ENCODE measurements around the gene IFFO2.
A peak's percentile ranks its signal among the peaks of the same experiment; 100 is the strongest.

Gene IFFO2

GRCh38 chr1:18943162-18943561, 13.3 kb downstream of the IFFO2 start:
- TF ChIP-seq CTCF (IDR thresholded peaks at IDR 0.05; ENCODE audit: low read depth, low read length) = no peak
- no peak for DNase-seq (ENCODE audit: low read depth in 2 of 2)
- no peak overlapping the region for H3K4me3 ChIP-seq (replicated peaks in 1 of 2; ENCODE audit: low read depth in 2 of 2, low read length in 2 of 2)

GRCh38 chr1:18942340-18942739, 14.1 kb downstream of the IFFO2 start:
- no peak for TF ChIP-seq CTCF (IDR thresholded peaks at IDR 0.05; ENCODE audit: low read depth, low read length)
- DNase-seq (ENCODE audit: low read depth in 2 of 2) = peak; percentile 41 to 68
- H3K4me3 ChIP-seq (replicated peaks in 1 of 2; ENCODE audit: low read depth in 2 of 2, low read length in 2 of 2) = no peak overlapping the region

GRCh38 chr1:18941221-18942141, 15.0 kb downstream of the IFFO2 start:
- DNase-seq (ENCODE audit: low read depth in 2 of 2) = peak; percentile 75 to 92
- no peak for TF ChIP-seq CTCF (IDR thresholded peaks at IDR 0.05; ENCODE audit: low read depth, low read length)
- H3K4me3 ChIP-seq (replicated peaks in 1 of 2; ENCODE audit: low read depth in 2 of 2, low read length in 2 of 2) = no peak overlapping the region

GRCh38 chr1:18940303-18941020, 16.0 kb downstream of the IFFO2 start:
- TF ChIP-seq CTCF (IDR thresholded peaks at IDR 0.05; ENCODE audit: low read depth, low read length) = no peak
- H3K4me3 ChIP-seq (replicated peaks in 1 of 2; ENCODE audit: low read depth in 2 of 2, low read length in 2 of 2) = no peak overlapping the region
- DNase-seq (ENCODE audit: low read depth in 2 of 2) = peak in 1 of 2 donors; percentile 59

GRCh38 chr1:18939398-18940302, 16.8 kb downstream of the IFFO2 start:
- TF ChIP-seq CTCF (IDR thresholded peaks at IDR 0.05; ENCODE audit: low read depth, low read length) = no peak
- peak; percentile 42 to 45 for DNase-seq (ENCODE audit: low read depth in 2 of 2)
- no peak overlapping the region for H3K4me3 ChIP-seq (replicated peaks in 1 of 2; ENCODE audit: low read depth in 2 of 2, low read length in 2 of 2)

GRCh38 chr1:18938707-18939070, 17.8 kb downstream of the IFFO2 start:
- DNase-seq (ENCODE audit: low read depth in 2 of 2) = no peak
- no peak overlapping the region for H3K4me3 ChIP-seq (replicated peaks in 1 of 2; ENCODE audit: low read depth in 2 of 2, low read length in 2 of 2)
- no peak for TF ChIP-seq CTCF (IDR thresholded peaks at IDR 0.05; ENCODE audit: low read depth, low read length)
